NCI-H1694 treated with DMSO at 0.1 percent for 48 hours (cell line): ENCODE data around the gene SEMA3E.

ENCODE experiments used
- DNase-seq: peaks from one replicate; lab custom pipeline; 2025; lab: John Stamatoyannopoulos, UW

The SEMA3E gene

DNA sequence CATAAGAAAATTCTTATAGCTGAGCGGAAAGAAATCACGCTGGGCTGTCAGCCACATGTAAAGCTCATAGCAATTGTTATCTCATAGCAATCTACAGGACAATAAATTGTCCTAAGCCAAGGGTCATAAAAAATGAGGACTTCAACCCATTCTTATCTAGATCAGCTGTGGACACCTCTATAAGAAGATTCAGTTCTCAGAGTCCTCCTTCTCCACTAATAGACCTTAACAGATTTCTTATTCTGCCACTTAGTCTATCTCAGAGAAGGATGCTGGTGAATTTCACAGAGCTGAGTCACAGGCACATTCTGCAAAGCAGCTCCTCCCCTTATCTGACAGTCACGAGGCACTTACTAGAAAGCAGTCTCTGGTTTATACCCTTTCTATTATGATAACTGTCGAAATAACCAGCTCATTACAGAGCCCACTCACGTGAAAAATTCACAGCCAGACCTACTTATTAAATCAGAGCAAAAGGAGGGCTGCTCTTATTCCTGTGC is 300.9 kb downstream of the SEMA3E start:
- no peak for DNase-seq

DNA sequence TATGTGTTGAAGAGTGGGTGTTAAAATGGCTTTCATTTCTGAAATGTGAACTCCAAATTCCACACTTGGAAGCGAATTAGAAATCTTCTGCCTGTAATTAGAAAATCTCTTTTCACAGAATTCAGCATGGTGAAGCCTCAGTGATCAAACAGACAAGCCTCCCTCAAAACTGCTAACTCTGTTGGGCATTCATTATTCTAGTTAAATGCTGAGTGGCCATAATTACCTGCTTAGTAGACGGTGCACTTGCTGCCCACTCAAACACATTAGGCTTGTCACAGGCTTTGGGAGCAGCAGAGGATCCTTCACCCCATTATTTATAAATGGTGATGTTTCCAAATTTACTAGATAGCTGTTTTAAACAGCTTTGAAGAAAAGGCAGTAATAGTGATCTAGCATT is 309.0 kb downstream of the SEMA3E start:
- DNase-seq, result no peak

DNA sequence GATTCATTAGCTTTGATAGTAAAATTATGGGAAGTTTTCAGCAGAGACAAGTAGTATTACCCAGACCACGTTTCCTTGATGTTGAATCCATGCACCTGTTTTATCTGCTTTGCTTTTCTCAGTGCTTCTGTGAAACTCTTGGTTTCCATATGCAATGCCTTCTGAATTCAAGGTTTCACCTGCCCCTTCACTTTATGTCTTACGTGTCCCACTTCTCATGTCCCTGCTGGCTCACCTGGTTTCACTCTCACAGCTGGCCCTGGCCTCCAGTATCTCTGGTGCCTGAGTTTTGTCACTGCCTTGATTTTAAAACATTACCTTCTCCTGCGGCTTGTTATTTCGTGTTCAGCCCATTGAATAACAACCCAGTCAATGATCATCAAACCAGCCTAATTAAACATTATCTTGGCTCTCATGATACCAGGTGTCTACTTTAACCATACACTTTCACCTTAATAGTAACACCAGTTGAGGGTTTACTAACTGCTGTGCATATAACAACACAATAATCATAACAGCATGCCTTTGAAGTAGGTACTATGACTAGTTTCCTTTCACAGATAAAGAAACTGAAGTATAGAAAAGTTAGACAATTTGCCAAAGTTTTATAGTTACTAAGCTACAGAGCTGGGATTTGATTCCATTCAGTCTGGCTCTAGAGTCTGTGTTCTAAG is 310.5 kb downstream of the SEMA3E start:
- DNase-seq, result no peak

DNA sequence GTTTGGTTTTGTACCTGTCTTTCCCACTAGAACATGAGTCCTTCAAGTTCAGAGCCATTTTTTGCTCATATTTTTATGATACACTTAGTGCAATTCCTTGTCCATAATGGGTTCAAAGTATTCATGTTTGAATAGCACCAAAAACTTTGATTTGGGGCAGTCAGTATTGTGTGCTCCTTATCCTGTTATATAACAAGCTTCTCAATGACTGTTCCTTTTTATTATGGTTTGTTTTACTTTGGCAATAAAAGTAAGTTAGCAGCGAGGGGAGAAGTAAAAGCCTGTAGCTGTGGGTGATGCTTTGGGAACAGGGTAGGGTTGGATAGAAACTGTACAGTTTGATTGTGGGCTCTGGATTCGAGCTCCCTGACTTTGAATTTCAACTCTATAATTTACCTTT is 311.9 kb downstream of the SEMA3E start:
- DNase-seq, result no peak

DNA sequence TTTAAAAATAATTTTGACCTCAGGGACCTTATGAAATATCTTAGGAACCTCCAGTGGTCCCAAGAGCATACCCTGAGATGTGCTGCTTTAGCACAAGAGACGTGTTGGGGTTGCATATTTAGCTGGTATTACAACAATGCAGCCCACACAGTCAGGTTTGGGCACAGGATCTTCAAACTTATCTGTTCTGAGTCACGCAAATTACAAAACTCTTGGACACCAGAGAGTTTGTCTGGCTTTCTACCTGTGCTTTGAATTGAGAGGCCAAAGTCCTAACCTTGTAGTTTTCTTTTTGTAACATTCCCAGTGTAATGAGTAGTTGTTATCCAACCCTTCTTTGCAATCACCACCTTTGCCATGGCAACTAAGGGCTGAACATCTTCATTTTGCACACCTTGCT is 322.7 kb downstream of the SEMA3E start:
- no peak for DNase-seq

DNA sequence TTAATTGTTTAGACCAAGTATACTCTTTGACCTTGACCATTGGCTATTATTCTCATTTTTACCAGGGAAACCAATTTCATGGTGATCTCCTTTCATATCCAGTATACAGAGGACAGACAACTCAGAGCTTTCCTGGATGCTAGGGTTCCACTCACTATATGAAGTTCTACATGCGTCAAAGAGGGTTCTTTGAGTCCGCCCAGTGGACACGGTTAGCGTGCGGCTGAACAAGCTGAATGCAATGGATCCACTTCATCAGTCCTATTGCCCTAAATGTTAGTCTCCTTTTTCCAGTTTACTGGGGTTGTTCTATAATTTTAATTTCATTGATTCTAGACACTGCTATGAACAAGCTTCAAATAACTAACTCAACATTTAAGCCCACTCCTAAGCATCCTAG is 323.9 kb downstream of the SEMA3E start:
- DNase-seq, result no peak

DNA sequence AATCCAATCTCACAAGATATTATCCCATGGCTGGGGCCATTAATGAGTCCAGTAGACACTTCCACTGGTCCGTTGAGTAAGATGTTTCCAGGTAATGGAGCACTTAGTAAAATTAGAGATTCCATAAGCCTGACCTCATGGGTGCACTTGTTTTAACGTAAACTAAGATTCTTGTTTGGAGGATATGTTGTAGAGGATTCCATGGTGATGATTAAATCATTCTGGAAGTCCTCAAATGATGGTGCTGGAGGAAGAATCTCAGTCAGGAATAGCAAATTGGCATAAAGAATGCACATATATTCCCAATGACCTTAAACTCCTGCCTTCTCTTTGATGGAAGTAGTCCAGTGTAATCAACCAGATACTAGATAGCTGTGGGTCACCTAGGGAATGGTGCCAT is 324.3 kb downstream of the SEMA3E start:
- no peak for DNase-seq

DNA sequence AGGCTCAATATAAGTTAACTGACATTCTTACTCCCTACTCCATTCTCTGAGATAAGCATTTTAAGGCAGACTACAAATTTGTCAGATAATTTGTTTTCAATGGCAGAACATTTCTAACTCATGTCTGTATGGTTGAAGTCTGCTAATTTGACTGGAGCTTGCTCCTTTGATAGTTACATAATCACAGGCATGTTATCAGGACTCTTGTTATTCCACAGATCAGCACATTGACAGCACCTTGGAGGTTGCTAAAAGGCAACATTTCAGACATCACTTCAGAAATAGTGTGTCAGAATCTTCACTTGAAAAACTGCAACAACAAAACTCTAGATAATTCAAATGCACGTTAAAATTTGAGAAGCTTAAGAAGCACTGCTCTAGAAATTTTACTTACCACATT is 327.9 kb downstream of the SEMA3E start:
- no peak for DNase-seq

DNA sequence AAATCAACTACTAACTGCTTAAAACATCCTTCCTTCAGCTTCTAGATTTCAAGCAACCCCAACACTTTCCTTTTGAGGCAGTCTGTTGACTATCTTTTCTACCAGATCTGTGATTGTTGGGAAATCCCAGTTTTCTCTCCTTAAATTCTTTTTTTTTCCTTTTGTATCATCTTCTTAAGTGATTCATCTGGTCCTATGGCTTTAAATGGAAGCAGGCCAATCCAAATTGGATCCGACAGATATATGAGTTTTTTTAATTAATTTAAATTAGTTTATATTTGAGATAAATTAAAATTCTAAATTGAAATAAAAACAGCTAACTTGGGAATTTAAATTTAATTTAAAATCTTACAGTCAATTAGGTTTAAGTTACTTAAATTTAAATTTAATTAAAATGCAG is 335.0 kb downstream of the SEMA3E start:
- DNase-seq, result no peak
